HEK293T (cell line): ENCODE measurements around the gene GATA2.

ENCODE experiments used
- CTCF ChIA-PET: fragments of 350-600 bp; formaldehyde crosslinking; extraction: SDS; loops from one replicate; lab custom pipeline; 2021; ENCODE audit warnings: antibody characterized with exemption, inconsistent platforms; lab: Yijun Ruan, JAX
- POLR2A ChIA-PET: fragments of 350-600 bp; formaldehyde crosslinking; extraction: SDS; loops from one replicate; lab custom pipeline; 2020; ENCODE audit warnings: antibody characterized with exemption, inconsistent platforms; lab: Yijun Ruan, JAX
- DNase-seq: peaks from one replicate; pipeline ENCODE4 v3.0.0; 2012; ENCODE audit warnings: mixed read lengths; ENCODE audit errors: extremely low spot score
- ARNT ChIP-seq: fragments of 450-650 bp; IDR thresholded peaks from 2 replicates; pipeline ENCODE4 v1.6.1; 2017; ENCODE audit warnings: mild to moderate bottlenecking
- BHLHE40 ChIP-seq: fragments of 450-650 bp; IDR thresholded peaks from 2 replicates; pipeline ENCODE4 v1.6.1; 2016; ENCODE audit warnings: mild to moderate bottlenecking, moderate library complexity, borderline replicate concordance
- CTBP1 ChIP-seq: fragments of 450-650 bp; IDR thresholded peaks from 2 replicates; pipeline ENCODE4 v1.6.1; 2016; ENCODE audit warnings: borderline replicate concordance
- ELF4 ChIP-seq: fragments of 450-650 bp; IDR thresholded peaks from 2 replicates; pipeline ENCODE4 v1.6.1; 2017; ENCODE audit warnings: antibody characterized with exemption
- FOXA1 ChIP-seq: fragments of 450-650 bp; IDR thresholded peaks from 2 replicates; pipeline ENCODE4 v1.6.1; 2016; ENCODE audit warnings: mild to moderate bottlenecking
- FOXK2 ChIP-seq: fragments of 450-650 bp; IDR thresholded peaks from 2 replicates; pipeline ENCODE4 v1.6.1; 2016; ENCODE audit warnings: mild to moderate bottlenecking
- FOXM1 ChIP-seq: fragments of 450-650 bp; IDR thresholded peaks from 2 replicates; pipeline ENCODE4 v1.6.1; 2017; ENCODE audit warnings: mild to moderate bottlenecking, borderline replicate concordance
- HDGF ChIP-seq: fragments of 450-650 bp; IDR thresholded peaks from 2 replicates; pipeline ENCODE4 v1.6.1; 2017; ENCODE audit warnings: antibody characterized with exemption, borderline replicate concordance
- L3MBTL2 ChIP-seq: fragments of 450-650 bp; conservative IDR thresholded peaks from 2 replicates; pipeline ENCODE4 v1.6.1; 2016; ENCODE audit warnings: mild to moderate bottlenecking
- LEF1 ChIP-seq: fragments of 450-650 bp; IDR thresholded peaks from 2 replicates; pipeline ENCODE4 v1.6.1; 2017; ENCODE audit warnings: mild to moderate bottlenecking, borderline replicate concordance
- NFRKB ChIP-seq: fragments of 450-650 bp; IDR thresholded peaks from 2 replicates; pipeline ENCODE4 v1.6.1; 2016; ENCODE audit warnings: mild to moderate bottlenecking, moderate library complexity
- SP1 ChIP-seq: fragments of 450-650 bp; IDR thresholded peaks from 2 replicates; pipeline ENCODE4 v1.6.1; 2017
- SUZ12 ChIP-seq: fragments of 450-650 bp; IDR thresholded peaks from 2 replicates; pipeline ENCODE4 v1.6.1; 2016; ENCODE audit warnings: mild to moderate bottlenecking
- TARDBP ChIP-seq: fragments of 450-650 bp; IDR thresholded peaks from 2 replicates; pipeline ENCODE4 v1.6.1; 2016
- ZNF384 ChIP-seq: fragments of 450-650 bp; IDR thresholded peaks from 2 replicates; pipeline ENCODE4 v1.6.1; 2016
- TF ChIP-seq, protein P1 (sequence below): fragments of 450-650 bp; IDR thresholded peaks from 2 replicates; pipeline ENCODE4 v1.6.1; 2016

Gene GATA2

DNA sequence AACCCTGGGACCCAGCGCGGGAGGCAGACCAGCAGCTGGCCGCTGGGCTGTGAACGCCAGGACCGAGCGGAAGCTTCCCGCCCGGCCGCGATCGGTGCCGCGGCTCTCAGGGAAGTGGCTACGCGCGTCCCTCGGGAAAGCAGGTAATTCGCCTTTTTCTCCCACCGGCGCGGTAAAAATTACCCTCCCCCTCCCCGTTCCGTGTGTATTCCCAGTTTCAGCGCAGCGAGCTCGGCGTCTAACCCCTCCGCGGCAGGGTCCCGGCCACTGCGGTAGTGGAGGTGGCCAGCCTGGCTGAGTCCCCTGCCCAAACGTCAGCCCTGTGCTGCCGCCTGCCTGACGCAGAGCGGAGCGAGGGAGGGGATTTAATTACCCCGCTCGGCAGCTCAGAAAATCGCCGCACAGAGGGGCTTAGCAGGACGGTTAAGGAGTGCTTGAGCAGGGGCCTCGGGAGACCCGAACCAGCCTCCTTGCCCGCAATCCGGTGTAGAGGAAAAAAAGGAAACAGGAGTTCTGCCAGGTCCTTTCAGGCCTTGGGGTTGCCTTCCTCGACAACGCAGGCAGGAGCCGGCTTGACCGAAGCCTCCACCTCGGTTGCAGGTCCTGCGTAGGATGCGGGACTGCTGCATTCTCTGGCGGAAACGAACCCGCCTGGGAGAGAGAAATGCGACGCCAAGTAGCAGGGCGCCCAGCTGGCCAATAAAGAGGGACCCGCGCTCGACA lies 2.9 kb downstream of the GATA2 start:
- no peak for TF ChIP-seq LEF1
- TF ChIP-seq L3MBTL2: peak; percentile 39; the same call in 1 of the 2 replicates
- TF ChIP-seq HDGF: no peak
- TF ChIP-seq, protein P1, sequence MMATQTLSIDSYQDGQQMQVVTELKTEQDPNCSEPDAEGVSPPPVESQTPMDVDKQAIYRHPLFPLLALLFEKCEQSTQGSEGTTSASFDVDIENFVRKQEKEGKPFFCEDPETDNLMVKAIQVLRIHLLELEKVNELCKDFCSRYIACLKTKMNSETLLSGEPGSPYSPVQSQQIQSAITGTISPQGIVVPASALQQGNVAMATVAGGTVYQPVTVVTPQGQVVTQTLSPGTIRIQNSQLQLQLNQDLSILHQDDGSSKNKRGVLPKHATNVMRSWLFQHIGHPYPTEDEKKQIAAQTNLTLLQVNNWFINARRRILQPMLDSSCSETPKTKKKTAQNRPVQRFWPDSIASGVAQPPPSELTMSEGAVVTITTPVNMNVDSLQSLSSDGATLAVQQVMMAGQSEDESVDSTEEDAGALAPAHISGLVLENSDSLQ: no peak
- TF ChIP-seq FOXA1: no peak
- CTCF ChIA-PET: interaction anchor here (1.2 kb wide), 1 partner anchor 64 kb away, joined by 3 read pairs; no protein-coding TSS in a partner anchor

GRCh38 chr3:128489674-128489926 lies 3.4 kb downstream of the GATA2 start:
- CTCF ChIA-PET: interaction anchor here (1.1 to 1.2 kb wide), 2 partner anchors 8 to 64 kb away, joined by 3 read pairs; no protein-coding TSS in a partner anchor
- POLR2A ChIA-PET: interaction anchor here (0.9 to 3.0 kb wide), 6 partner anchors 10 to 65 kb away, joined by 3 to 15 read pairs (median 5); no protein-coding TSS in a partner anchor
- DNase-seq: no peak
- TF ChIP-seq SUZ12: no peak
- TF ChIP-seq, protein P1: no peak
- TF ChIP-seq FOXK2: no peak
- no peak for TF ChIP-seq HDGF
- TF ChIP-seq NFRKB: no peak
- no peak for TF ChIP-seq FOXA1
- TF ChIP-seq ARNT: no peak
- no peak for TF ChIP-seq BHLHE40
- TF ChIP-seq L3MBTL2: no peak
- no peak for TF ChIP-seq TARDBP
- TF ChIP-seq LEF1: no peak
- no peak for TF ChIP-seq ZNF384
- TF ChIP-seq FOXM1: no peak
- no peak for TF ChIP-seq SP1
- no peak for TF ChIP-seq ELF4
- TF ChIP-seq CTBP1: no peak

More for the DNA sequence above, 2.9 kb downstream of the GATA2 start:
- DNase-seq: peak; percentile 63
- POLR2A ChIA-PET: interaction anchor here (0.9 to 3.0 kb wide), 6 partner anchors 10 to 65 kb away, joined by 3 to 15 read pairs (median 5); no protein-coding TSS in a partner anchor

DNA sequence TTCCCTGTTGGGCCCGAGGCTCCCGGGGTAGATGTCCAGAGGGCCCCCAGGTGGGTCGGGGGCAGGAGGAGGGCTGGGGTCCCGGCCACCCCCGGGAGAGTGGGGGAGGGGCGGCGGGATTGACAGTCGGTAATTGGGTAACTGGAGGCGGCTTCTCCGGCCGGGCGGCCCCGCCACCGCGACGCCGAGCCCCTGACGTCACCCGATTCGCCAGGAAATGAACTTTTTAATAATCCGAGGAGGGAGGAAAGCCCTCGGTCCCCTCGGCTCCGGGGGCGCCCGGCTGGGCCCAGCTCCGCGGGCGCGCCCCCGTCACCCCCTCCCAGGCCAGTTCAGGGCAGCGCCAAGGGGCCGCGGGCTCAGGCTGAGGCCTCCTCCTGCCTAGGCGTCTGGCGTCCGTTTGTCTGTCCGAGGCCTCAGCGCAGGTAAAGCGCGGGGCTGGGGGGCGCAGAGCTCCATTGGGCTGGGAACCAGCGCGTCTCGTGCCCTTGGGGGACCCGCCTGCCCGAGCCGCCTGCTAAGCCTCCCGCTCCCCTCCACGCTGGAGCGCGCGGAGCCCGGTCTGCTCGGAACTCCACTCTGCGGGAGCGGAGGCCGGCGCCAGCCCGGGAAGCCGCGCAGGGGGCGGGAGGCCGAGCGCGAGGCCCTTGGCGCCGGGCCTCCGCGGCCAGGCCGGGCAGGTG lies 3.9 kb downstream of the GATA2 start:
- ChIA-PET POLR2A (interaction anchor here (0.7 to 3.0 kb wide), 8 partner anchors 9 to 65 kb away, joined by 3 to 15 read pairs (median 4); no protein-coding TSS in a partner anchor), CTCF (interaction anchor here (1.1 to 1.2 kb wide), 2 partner anchors 8 to 63 kb away, joined by 3 read pairs; no protein-coding TSS in a partner anchor)
- peak; percentile 79 for DNase-seq
- no peak for TF ChIP-seq TARDBP
- TF ChIP-seq ARNT: no peak
- no peak for TF ChIP-seq LEF1
- TF ChIP-seq FOXA1: no peak
- no peak for TF ChIP-seq BHLHE40
- TF ChIP-seq, protein P1: peak; percentile 92
- TF ChIP-seq SUZ12: no peak

DNA sequence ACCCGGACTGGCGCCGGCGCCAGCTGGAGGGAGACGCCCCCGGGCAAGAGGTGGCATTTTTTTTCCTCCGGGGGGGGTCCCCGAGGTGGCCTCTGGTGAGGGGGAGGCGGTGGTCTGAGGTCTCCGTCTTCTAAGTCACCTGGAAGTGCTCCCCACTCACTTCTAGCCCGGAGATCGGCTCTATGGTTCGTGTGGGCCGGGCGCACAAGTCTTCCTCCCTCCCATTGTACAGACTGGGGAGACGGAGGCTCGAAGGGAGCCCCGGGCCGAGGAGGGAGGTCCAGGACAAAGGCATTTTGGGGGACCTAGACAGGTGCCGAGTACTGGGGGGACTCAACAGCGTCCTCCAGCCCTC lies 4.4 kb downstream of the GATA2 start:
- CTCF ChIA-PET: interaction anchor here (1.1 kb wide), 1 partner anchor 9 kb away, joined by 3 read pairs; no protein-coding TSS in a partner anchor
- POLR2A ChIA-PET: interaction anchor here (0.7 to 3.0 kb wide), 8 partner anchors 9 to 64 kb away, joined by 3 to 15 read pairs (median 4); no protein-coding TSS in a partner anchor
- TF ChIP-seq TARDBP (no peak), HDGF (no peak), FOXK2 (no peak), LEF1 (no peak), SUZ12 (no peak), BHLHE40 (no peak), L3MBTL2 (no peak), NFRKB (no peak), FOXM1 (no peak), FOXA1 (no peak)
- peak; percentile 36 for DNase-seq

GRCh38 chr3:128487813-128488635 lies 5.0 kb downstream of the GATA2 start:
- TF ChIP-seq TARDBP (no peak), NFRKB (no peak), ELF4 (no peak), FOXK2 (no peak), SP1 (no peak), LEF1 (no peak), FOXM1 (peak; percentile 35; the same call in 1 of the 2 replicates), FOXA1 (no peak), BHLHE40 (no peak), HDGF (no peak), ARNT (no peak), SUZ12 (no peak), CTBP1 (no peak), L3MBTL2 (peak; percentile 60), ZNF384 (no peak)
- TF ChIP-seq, protein P1: peak; percentile 46; the same call in 1 of the 2 replicates
- POLR2A ChIA-PET: interaction anchor here (0.6 to 3.0 kb wide), 7 partner anchors 9 to 63 kb away, joined by 3 to 15 read pairs (median 3); no protein-coding TSS in a partner anchor
- CTCF ChIA-PET: no interaction called here
- DNase-seq: peak; percentile 86
